ENCODE measurements around the gene MSRB1. TPM values are rescaled to one million over a fixed set of nuclear protein-coding genes. Genes with fewer than 3 reads are reported as not detected.

Gene MSRB1
- total and polyA plus RNA-seq, 2 donors (not counting 3 experiments of a cell fraction or from before 2014, with no cell fraction given): 25.0 to 42.1 TPM

DNA sequence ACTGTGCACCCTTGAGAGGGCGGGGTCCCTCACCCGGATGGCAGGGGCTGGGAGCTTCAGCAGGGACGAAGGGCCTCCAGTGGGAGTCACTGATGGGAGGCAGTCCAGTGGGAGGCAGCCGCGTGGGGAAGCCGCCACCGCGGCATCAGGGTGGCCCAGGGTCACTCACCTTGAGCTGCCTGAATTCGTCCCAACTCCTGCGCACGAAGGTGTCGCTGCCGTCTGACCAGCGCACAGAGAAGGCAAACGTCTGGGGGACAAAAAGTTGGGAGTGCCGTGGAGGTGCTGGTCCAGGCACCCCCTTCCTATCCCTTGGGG lies 37.7 kb upstream of the MSRB1 start:
- no peak overlapping the region for H2AFZ ChIP-seq (ENCODE audit: low read depth, low read length)
- H3K9me1 ChIP-seq (replicated peaks; ENCODE audit: control insufficient read depth, extremely low read depth, insufficient read depth, low read length): no peaks in the 10 kb centered on the region
- H3K27me3 ChIP-seq (ENCODE audit: control insufficient read depth in 2 of 2, insufficient read depth in 2 of 2, low read length in 2 of 2): peaks cover 35 to 41% of the 10 kb centered on the region in 2 experiments
- peaks cover 5% of the 10 kb centered on the region for H3K79me2 ChIP-seq (ENCODE audit: control insufficient read depth, insufficient read depth, low read length)
- no peaks in the 10 kb centered on the region for H4K20me1 ChIP-seq (replicated peaks; ENCODE audit: control insufficient read depth, extremely low read depth, insufficient read depth, low read length)
- H3K9me3 ChIP-seq (replicated peaks; ENCODE audit: control insufficient read depth, insufficient read depth, low read length): no peaks in the 10 kb centered on the region
- TF ChIP-seq POLR2AphosphoS5 (IDR thresholded peaks at IDR 0.05; ENCODE audit: insufficient read depth, low read depth, low read length) (peak; percentile 10), POLR2A (IDR thresholded peaks at IDR 0.05; ENCODE audit: low read depth, low read length) (no peak), MYC (IDR thresholded peaks at IDR 0.05; ENCODE audit: low read depth, low read length) (no peak)
- dilution Hi-C loops (cut with MboI; ENCODE audit: extremely low pct_ligation_motif_present, low sequenced_read_pairs) (no loop called here), intact Hi-C loops (cut with micrococcal nuclease) (no loop called here)
- no peak for FAIRE-seq
- H3K9ac ChIP-seq (replicated peaks; ENCODE audit: extremely low read depth, insufficient read depth, low read length): no peak overlapping the region
- H3K4me3 ChIP-seq (replicated peaks in 1 of 3; ENCODE audit: insufficient read depth in 1 of 3, low read depth in 1 of 3, low read length in 3 of 3): no peak overlapping the region
- no peak overlapping the region for H3K4me2 ChIP-seq (ENCODE audit: insufficient read depth, low read length)
- H3K27ac ChIP-seq (ENCODE audit: insufficient read depth, low read depth, low read length): no peak overlapping the region
- DNase-seq (ENCODE audit: low read depth, low spot score): no peak
- no TSS peak for BruUV-seq (replicated peaks)
- ChIA-PET POLR2A (interaction anchor here (0.6 kb wide), 1 partner anchor 175 kb away, joined by 4 read pairs; the partner anchor contains the start of gene TRAF7), CTCF (interaction anchor here (5.0 kb wide), 1 partner anchor 160 kb away, joined by 21 read pairs; no protein-coding TSS in a partner anchor)
- peaks cover 15% of the 10 kb centered on the region for H3K4me1 ChIP-seq (ENCODE audit: control insufficient read depth, extremely low read depth, insufficient read depth, low read length)
- H3K36me3 ChIP-seq (ENCODE audit: control insufficient read depth in 2 of 2, extremely low read depth in 1 of 2, insufficient read depth in 2 of 2, low read length in 2 of 2): peaks cover 7 to 25% of the 10 kb centered on the region in 2 experiments

DNA sequence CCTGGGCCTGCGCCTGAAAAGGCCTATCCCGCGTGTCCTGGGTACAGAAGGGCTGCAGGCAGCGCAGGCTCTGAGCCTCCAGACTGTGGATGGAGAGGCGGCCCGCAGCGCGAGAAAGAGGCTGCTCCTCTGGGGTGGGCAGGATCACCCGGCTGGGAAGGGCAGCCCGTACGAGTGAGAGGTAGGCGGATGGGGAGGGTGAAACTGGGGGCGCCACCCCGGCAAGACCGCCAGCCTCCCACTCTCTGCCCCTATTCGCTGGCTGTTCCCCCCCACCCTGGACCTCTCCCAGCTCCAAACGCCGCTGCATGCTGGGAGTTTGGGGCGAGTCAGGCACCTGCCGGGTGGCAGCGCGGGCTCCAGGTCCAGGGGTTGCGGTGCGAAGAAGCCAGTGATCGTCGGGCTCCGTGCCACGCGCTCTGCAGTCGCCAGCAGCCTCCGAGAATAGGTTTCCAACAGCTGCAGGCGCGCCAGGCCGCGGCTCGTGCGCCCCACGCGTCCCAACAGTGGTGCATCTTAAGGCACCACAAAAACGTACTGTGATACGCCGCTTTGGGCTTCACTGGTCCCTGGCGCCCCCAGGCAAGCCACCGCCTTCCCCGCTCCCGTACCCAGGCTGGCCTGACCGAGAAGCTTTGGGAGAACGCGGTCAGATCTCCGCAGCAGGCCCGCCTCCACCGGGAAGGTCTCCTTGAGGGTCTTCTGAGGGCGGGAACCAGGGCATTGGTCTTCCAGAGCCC lies 37.2 kb upstream of the MSRB1 start:
- Histone ChIP-seq H3K27me3 (ENCODE audit: control insufficient read depth in 2 of 2, insufficient read depth in 2 of 2, low read length in 2 of 2) (peaks cover 35 to 41% of the 10 kb centered on the region in 2 experiments), H4K20me1 (replicated peaks; ENCODE audit: control insufficient read depth, extremely low read depth, insufficient read depth, low read length) (no peaks in the 10 kb centered on the region), H3K79me2 (ENCODE audit: control insufficient read depth, insufficient read depth, low read length) (peaks cover 3% of the 10 kb centered on the region), H2AFZ (ENCODE audit: low read depth, low read length) (no peak overlapping the region), H3K9me1 (replicated peaks; ENCODE audit: control insufficient read depth, extremely low read depth, insufficient read depth, low read length) (no peaks in the 10 kb centered on the region), H3K4me3 (replicated peaks in 1 of 3; ENCODE audit: insufficient read depth in 1 of 3, low read depth in 1 of 3, low read length in 3 of 3) (no peak overlapping the region), H3K9me3 (replicated peaks; ENCODE audit: control insufficient read depth, insufficient read depth, low read length) (no peaks in the 10 kb centered on the region), H3K27ac (ENCODE audit: insufficient read depth, low read depth, low read length) (no peak overlapping the region), H3K36me3 (ENCODE audit: control insufficient read depth in 2 of 2, extremely low read depth in 1 of 2, insufficient read depth in 2 of 2, low read length in 2 of 2) (peaks cover 7 to 29% of the 10 kb centered on the region in 2 experiments), H3K4me1 (ENCODE audit: control insufficient read depth, extremely low read depth, insufficient read depth, low read length) (peaks cover 13% of the 10 kb centered on the region), H3K9ac (replicated peaks; ENCODE audit: extremely low read depth, insufficient read depth, low read length) (no peak overlapping the region), H3K4me2 (ENCODE audit: insufficient read depth, low read length) (no peak overlapping the region)
- ChIA-PET CTCF (interaction anchor here (5.0 kb wide), 1 partner anchor 161 kb away, joined by 21 read pairs; no protein-coding TSS in a partner anchor), POLR2A (interaction anchor here (0.6 kb wide), 1 partner anchor 175 kb away, joined by 4 read pairs; the partner anchor contains the start of gene TRAF7)
- no peak for DNase-seq (ENCODE audit: low read depth, low spot score)
- TF ChIP-seq, protein P1, sequence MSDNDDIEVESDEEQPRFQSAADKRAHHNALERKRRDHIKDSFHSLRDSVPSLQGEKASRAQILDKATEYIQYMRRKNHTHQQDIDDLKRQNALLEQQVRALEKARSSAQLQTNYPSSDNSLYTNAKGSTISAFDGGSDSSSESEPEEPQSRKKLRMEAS (IDR thresholded peaks at IDR 0.05; ENCODE audit: insufficient read depth, insufficient read length): no peak
- TF ChIP-seq POLR2A (IDR thresholded peaks at IDR 0.05; ENCODE audit: low read depth, low read length): no peak
- no peak for TF ChIP-seq CTCF (IDR thresholded peaks at IDR 0.05; ENCODE audit: extremely low read depth in 1 of 2, insufficient read depth in 1 of 2, low read depth in 1 of 2, low read length in 2 of 2)
- peak; percentile 98 for TF ChIP-seq EZH2 (IDR thresholded peaks at IDR 0.05; ENCODE audit: borderline replicate concordance, low read depth, low read length, severe bottlenecking)
- no peak for TF ChIP-seq FOS (IDR thresholded peaks at IDR 0.05; ENCODE audit: borderline replicate concordance, insufficient read depth, low read length)
- no peak for TF ChIP-seq JUN (IDR thresholded peaks at IDR 0.05; ENCODE audit: borderline replicate concordance, insufficient read depth, insufficient read length, low read depth)
- dilution Hi-C loops (cut with MboI; ENCODE audit: extremely low pct_ligation_motif_present, low sequenced_read_pairs) (no loop called here), intact Hi-C loops (cut with micrococcal nuclease) (no loop called here)
- no peak for FAIRE-seq
- no TSS peak for BruUV-seq (replicated peaks)

Measured in endothelial cell of umbilical vein (primary cell).